RWPE1 (cell line): ENCODE measurements around the gene B4GALT7.

ENCODE experiments used
- CTCF ChIA-PET: fragments of 350-600 bp; sonication (Branson Sonifier 250); formaldehyde crosslinking; extraction: SDS; loops from one replicate; lab custom pipeline; 2021; lab: Yijun Ruan, JAX
- POLR2A ChIA-PET: fragments of 400-600 bp; formaldehyde crosslinking; extraction: SDS; loops from one replicate; lab custom pipeline; 2020; ENCODE audit warnings: antibody characterized with exemption; ENCODE audit not compliant: low non-redundant PET; lab: Yijun Ruan, JAX
- DNase-seq: peaks from one replicate; pipeline ENCODE4 v3.0.0; 2012; ENCODE audit warnings: low spot score
- H3K27ac ChIP-seq: fragments of 450-650 bp; 2 replicates; pipeline ENCODE4 v1.5.1; 2017
- TF ChIP-seq, protein P1 (sequence below): fragments of 450-650 bp; conservative IDR thresholded peaks from 2 replicates; pipeline ENCODE4 v1.5.1; 2017; ENCODE audit warnings: low read depth, mild to moderate bottlenecking

The B4GALT7 gene

DNA sequence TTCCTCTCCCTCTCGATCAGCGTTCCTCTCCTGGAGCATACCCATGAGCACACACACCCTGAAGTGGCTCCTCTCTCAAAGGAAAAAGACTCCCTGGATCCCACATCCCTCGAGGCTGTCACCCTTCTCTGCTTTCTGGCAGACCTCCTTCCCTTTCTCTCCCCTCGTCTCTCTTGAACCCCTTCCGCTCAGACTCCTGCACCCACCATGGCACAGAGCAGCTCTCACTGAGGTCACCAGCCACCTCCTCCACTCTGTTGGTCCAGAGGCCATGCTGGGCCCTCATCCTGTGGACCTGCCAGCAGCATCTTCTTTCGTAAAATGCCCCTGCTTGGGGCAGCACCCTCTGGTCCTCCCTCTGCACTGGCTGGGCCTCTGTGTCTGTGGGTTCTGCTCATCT, 5.7 kb downstream of the B4GALT7 start:
- TF ChIP-seq, protein P1, sequence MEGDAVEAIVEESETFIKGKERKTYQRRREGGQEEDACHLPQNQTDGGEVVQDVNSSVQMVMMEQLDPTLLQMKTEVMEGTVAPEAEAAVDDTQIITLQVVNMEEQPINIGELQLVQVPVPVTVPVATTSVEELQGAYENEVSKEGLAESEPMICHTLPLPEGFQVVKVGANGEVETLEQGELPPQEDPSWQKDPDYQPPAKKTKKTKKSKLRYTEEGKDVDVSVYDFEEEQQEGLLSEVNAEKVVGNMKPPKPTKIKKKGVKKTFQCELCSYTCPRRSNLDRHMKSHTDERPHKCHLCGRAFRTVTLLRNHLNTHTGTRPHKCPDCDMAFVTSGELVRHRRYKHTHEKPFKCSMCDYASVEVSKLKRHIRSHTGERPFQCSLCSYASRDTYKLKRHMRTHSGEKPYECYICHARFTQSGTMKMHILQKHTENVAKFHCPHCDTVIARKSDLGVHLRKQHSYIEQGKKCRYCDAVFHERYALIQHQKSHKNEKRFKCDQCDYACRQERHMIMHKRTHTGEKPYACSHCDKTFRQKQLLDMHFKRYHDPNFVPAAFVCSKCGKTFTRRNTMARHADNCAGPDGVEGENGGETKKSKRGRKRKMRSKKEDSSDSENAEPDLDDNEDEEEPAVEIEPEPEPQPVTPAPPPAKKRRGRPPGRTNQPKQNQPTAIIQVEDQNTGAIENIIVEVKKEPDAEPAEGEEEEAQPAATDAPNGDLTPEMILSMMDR, result no peak
- CTCF ChIA-PET, result interaction anchor here (0.6 to 1.0 kb wide), 2 partner anchors 11 to 455 kb away, joined by 3 to 8 read pairs; no protein-coding TSS in a partner anchor

DNA sequence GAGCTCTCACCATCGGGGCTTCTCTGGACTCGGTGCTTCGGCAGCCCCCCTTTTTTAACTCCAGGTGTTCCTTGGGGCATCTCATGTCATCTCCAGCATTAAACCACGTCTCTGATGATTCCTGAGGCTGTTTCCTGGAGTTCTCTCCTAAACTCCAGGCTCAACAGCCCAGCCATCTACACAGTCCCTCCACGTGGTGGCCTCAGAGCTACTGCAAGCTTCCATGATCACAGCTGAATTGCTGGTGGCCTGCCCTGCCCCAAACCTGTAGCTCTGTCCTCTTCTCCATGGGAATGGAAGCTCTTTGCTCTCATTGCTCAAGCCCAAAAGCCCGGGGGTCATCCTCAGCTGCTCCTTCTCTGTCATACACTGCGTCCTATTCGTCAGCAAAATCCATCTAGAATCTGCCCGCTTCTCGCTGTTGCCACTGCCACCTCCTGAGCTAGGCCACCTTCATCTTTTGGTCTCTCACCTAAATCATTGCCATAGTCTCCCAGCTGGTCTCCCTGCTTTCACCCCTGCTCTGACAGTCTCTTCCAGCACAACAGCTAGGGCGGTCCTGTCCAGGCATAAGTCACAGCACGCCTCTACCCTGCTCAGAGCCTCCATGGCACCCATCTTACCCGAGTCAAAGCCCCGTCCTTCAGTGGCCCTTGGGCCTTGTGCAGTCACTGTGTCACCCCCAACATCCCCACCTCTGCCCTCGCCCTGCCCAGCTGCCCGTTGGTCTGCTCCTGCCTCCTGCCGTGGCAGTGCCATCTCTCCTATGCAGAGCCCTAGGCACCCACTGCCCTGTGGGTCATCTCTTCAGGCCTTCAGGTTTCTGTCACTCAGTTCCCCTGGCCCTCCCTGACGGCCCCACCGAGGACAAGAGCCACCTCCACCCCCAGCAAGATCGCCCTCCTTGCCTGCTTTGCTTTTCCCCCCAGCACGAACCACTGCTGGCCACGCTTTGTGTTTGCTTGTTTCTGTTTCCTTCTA, 6.4 kb downstream of the B4GALT7 start:
- no peak for DNase-seq
- H3K27ac ChIP-seq, result peak overlapping the region; percentile 4; the same call in 1 of the 2 replicates
- ChIA-PET POLR2A (no interaction called here), CTCF (interaction anchor here (1.1 kb wide), 1 partner anchor 13 kb away, joined by 3 read pairs; no protein-coding TSS in a partner anchor)
- TF ChIP-seq, protein P1, result no peak

More for the DNA sequence above, 5.7 kb downstream of the B4GALT7 start:
- 0 out of 2 replicates have a peak overlapping the region, but pooled peaks have one; percentile 4 for H3K27ac ChIP-seq
- DNase-seq, result no peak
- POLR2A ChIA-PET, result no interaction called here

DNA sequence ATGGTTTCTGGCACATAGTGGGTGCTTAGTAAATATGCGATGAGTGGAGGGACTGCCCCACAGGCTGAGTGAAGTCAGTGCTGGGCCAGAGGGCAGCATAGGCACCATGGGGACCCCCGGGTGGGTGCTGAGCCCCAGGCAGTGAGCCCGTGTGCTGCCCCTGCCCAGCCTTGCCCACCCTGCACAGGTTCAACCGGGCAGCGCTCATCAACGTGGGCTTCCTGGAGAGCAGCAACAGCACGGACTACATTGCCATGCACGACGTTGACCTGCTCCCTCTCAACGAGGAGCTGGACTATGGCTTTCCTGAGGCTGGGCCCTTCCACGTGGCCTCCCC, 7.2 kb downstream of the B4GALT7 start:
- no peak for DNase-seq
- CTCF ChIA-PET, result interaction anchor here (0.6 to 1.3 kb wide), 15 partner anchors 9 to 1172 kb away, joined by 3 to 10 read pairs (median 3); partner anchors contain the start of gene TMED9
- POLR2A ChIA-PET, result no interaction called here
- TF ChIP-seq, protein P1, result no peak
- peak overlapping the region; percentile 2; the same call in 1 of the 2 replicates for H3K27ac ChIP-seq

DNA sequence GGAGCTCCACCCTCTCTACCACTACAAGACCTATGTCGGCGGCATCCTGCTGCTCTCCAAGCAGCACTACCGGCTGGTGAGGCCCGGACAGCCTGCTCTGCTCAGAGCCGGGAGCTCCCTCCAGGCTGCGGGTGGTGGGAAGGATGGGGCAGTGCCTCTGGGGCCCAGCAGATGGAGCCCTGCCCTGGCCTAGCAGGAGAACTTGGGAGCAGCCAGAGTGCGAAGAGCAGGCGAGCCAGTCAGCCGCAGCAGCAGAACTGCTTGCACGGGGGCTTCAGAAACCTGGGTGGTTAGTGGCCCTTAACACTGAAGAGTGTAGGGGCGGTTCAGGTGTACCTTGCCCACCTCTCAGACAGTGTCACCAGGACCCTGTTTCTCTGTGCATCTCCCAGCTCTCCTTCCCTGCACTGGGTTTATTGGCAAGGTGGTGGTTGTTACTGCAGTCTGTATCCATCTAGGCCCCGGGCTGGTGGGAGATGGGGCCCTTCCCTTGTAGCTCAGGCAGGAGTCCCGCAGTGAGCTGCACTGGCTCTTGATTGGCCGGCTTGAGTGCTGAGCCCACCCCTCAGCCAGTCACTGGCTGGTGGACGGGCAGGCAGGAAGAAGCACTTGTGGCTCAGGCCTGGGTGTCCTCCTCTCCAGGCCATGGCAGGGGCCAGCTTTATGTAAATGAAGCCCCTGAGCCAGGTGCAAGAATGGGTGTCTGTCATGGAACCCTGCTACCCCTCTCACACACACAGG, 7.7 kb downstream of the B4GALT7 start:
- ChIA-PET POLR2A (no interaction called here), CTCF (interaction anchor here (0.5 to 1.3 kb wide), 16 partner anchors 9 to 1171 kb away, joined by 3 to 10 read pairs (median 3); partner anchors contain the start of gene TMED9)
- DNase-seq, result peak; percentile 86
- TF ChIP-seq, protein P1, result peak; percentile 95
- peak overlapping the region; percentile 2; the same call in 1 of the 2 replicates for H3K27ac ChIP-seq

DNA sequence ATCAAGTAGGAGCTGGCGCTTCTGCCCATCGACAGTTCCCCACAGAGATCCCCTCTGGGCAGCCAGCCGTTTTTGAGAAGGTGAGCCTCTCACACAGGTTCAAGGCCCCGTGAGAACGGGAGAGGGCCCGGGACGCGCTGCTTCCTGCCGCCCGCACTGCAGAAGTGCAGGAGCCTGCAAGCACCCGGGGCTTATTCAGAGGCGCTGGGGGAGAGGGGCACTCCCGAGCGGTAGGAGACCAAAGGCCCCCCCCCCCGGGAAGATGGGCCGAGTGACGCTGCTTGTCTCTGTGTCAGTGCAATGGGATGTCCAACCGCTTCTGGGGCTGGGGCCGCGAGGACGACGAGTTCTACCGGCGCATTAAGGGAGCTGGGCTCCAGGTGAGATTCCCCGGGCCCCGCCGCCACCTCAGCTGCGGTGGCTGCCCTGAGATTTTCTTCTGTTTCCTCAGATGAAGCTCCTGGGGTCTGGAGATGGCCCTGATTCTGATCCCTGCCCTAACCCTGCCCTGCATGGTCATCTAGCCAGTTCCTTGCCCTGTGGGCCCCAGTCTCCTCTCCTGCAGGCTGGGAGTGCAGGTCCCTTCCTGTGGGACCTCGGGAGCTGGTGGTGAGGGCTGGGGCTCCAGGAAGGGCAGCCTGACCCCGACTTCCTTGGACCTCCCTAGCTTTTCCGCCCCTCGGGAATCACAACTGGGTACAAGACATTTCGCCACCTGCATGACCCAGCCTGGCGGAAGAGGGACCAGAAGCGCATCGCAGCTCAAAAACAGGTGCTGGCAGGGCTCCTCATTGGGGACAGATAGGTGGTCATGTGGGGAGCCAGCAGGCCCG, 8.5 kb downstream of the B4GALT7 start:
- peak overlapping the region; percentile 59 for H3K27ac ChIP-seq
- TF ChIP-seq, protein P1, result no peak
- ChIA-PET POLR2A (interaction anchor here (0.7 kb wide), 1 partner anchor 15 kb away, joined by 4 read pairs; no protein-coding TSS in a partner anchor), CTCF (interaction anchor here (0.5 to 1.3 kb wide), 5 partner anchors 25 to 1559 kb away, joined by 3 to 4 read pairs (median 3); no protein-coding TSS in a partner anchor)
- DNase-seq, result no peak
